ENCODE results near the gene TMEM11.

The TMEM11 gene

GRCh38 chr17:21157586-21158370 lies 56.2 kb downstream of the TMEM11 start:
- no peak for DNase-seq

DNA sequence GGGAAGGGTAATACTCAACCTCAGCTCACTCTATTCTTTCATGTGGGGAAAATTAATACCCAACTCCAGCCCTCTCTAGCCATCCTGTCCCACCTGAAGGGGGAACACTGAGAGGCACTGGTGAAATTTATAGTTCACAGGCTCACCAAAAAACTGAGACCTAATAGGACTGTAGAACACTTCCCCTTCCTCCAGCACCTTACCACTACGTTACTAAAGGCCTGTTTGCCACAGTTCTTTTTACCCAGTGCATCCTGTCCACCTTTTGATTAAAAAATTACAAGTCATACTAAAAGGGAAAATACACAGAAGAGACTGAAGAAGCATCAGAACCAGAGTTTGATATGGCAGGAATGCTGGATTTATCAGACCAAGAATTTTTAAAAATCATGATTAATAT lies 61.2 kb downstream of the TMEM11 start:
- DNase-seq, result no peak

- no peak for DNase-seq
These were observed 64.3 kb downstream of the TMEM11 start for GRCh38 chr17:21149621-21150020.

Data from NCI-H226 (cell line).